Measurements from ENCODE around the gene SERPING1. TPM values are rescaled to one million over a fixed set of nuclear protein-coding genes. Genes with fewer than 3 reads are reported as not detected.
"Not testable (repeated sequence)": the region's sequence is repeated elsewhere in the genome, so short reads cannot be mapped to it uniquely, and the experiment has no call there.

SERPING1 gene
- total RNA-seq, 1 donor from 2014 or later = 0.14 TPM

GRCh38 chr11:57647372-57647771, 49.9 kb downstream of the SERPING1 start:
- Mint-ChIP-seq H3K4me1 (peaks cover 46% of the 10 kb centered on the region), H3K27me3 (peaks cover 40% of the 10 kb centered on the region), H3K9me3 (no peaks in the 10 kb centered on the region), H3K27ac (no peak overlapping the region), H3K36me3 (ENCODE audit: low read depth) (no peaks in the 10 kb centered on the region), H3K4me3 (no peak overlapping the region)
- intact Hi-C loops (cut with micrococcal nuclease) = loop anchor here (5.0 kb wide), 1 partner anchor 310 kb away; the partner anchor contains the start of genes P2RX3 and SSRP1
- no peak for DNase-seq

GRCh38 chr11:57647960-57648800, 50.7 kb downstream of the SERPING1 start:
- Mint-ChIP-seq H3K36me3 (ENCODE audit: low read depth) (no peaks in the 10 kb centered on the region), H3K9me3 (no peaks in the 10 kb centered on the region), H3K4me3 (peak overlapping the region; percentile 86), H3K27me3 (peaks cover 39% of the 10 kb centered on the region), H3K4me1 (peaks cover 52% of the 10 kb centered on the region), H3K27ac (peak overlapping the region; percentile 70)
- intact Hi-C loops (cut with micrococcal nuclease) = loop anchor here (5.0 kb wide), 1 partner anchor 311 kb away; the partner anchor contains the start of genes P2RX3 and SSRP1
- peak; percentile 61 for DNase-seq

- DNase-seq = peak; percentile 62
- Mint-ChIP-seq H3K27me3 (peaks cover 37% of the 10 kb centered on the region), H3K4me3 (peak overlapping the region; percentile 86), H3K9me3 (no peaks in the 10 kb centered on the region), H3K4me1 (peaks cover 53% of the 10 kb centered on the region), H3K36me3 (ENCODE audit: low read depth) (no peaks in the 10 kb centered on the region), H3K27ac (peak overlapping the region; percentile 70)
- intact Hi-C loops (cut with micrococcal nuclease) = loop anchor here (1.0 to 5.0 kb wide), 2 partner anchors 8 to 312 kb away; partner anchors contain the start of genes CLP1, P2RX3 and SSRP1
Measured at GRCh38 chr11:57648801-57649735, 51.6 kb downstream of the SERPING1 start.

- Mint-ChIP-seq H3K27me3 (peaks cover 34% of the 10 kb centered on the region), H3K36me3 (ENCODE audit: low read depth) (no peaks in the 10 kb centered on the region), H3K4me1 (peaks cover 49% of the 10 kb centered on the region), H3K9me3 (no peaks in the 10 kb centered on the region), H3K4me3 (peak within 1 kb of the TSS; percentile 86), H3K27ac (peak within 1 kb of the TSS; percentile 75)
- intact Hi-C loops (cut with micrococcal nuclease) = loop anchor here (1.0 to 5.0 kb wide), 2 partner anchors 7 to 313 kb away; partner anchors contain the start of genes CLP1, P2RX3 and SSRP1
- DNase-seq = peak; percentile 88
Measured at GRCh38 chr11:57649826-57650738, 52.6 kb downstream of the SERPING1 start, which contains the start of gene YPEL4. Gene YPEL4 (minus strand): TSS chr11:57649912. CDS start chr11:57647107, 2,805 bp downstream.

GRCh38 chr11:57650739-57651090, 53.2 kb downstream of the SERPING1 start:
- no peaks in the 10 kb centered on the region for H3K36me3 Mint-ChIP-seq (ENCODE audit: low read depth)
- no peaks in the 10 kb centered on the region for H3K9me3 Mint-ChIP-seq
- H3K4me1 Mint-ChIP-seq = peaks cover 48% of the 10 kb centered on the region
- DNase-seq = no peak
- no peak overlapping the region for H3K4me3 Mint-ChIP-seq
- H3K27me3 Mint-ChIP-seq = peaks cover 32% of the 10 kb centered on the region
- H3K27ac Mint-ChIP-seq = no peak overlapping the region
- intact Hi-C loops (cut with micrococcal nuclease) = no loop called here

- Mint-ChIP-seq H3K4me3 (no peak overlapping the region), H3K27ac (no peak overlapping the region), H3K4me1 (peaks cover 44% of the 10 kb centered on the region), H3K27me3 (peaks cover 25% of the 10 kb centered on the region), H3K9me3 (no peaks in the 10 kb centered on the region), H3K36me3 (ENCODE audit: low read depth) (no peaks in the 10 kb centered on the region)
- intact Hi-C loops (cut with micrococcal nuclease) = no loop called here
- DNase-seq = no peak
Measured at GRCh38 chr11:57651408-57651807, 53.9 kb downstream of the SERPING1 start.

- intact Hi-C loops (cut with micrococcal nuclease); H3K9me3 Mint-ChIP-seq; H3K36me3 Mint-ChIP-seq (ENCODE audit: low read depth): not testable (repeated sequence)
- Mint-ChIP-seq H3K27me3 (peaks cover 17% of the 10 kb centered on the region), H3K4me1 (peaks cover 43% of the 10 kb centered on the region), H3K27ac (peak overlapping the region; percentile 63), H3K4me3 (peak overlapping the region; percentile 26)
- peak; percentile 72 for DNase-seq
Measured at GRCh38 chr11:57652230-57652629, 54.7 kb downstream of the SERPING1 start.

- no peak for DNase-seq
- Mint-ChIP-seq H3K27me3 (peaks cover 13% of the 10 kb centered on the region), H3K27ac (peak overlapping the region; percentile 63), H3K9me3 (no peaks in the 10 kb centered on the region), H3K36me3 (ENCODE audit: low read depth) (peaks cover under 1% of the 10 kb centered on the region), H3K4me3 (peak overlapping the region; percentile 26), H3K4me1 (peaks cover 39% of the 10 kb centered on the region)
- intact Hi-C loops (cut with micrococcal nuclease) = no loop called here
Measured at GRCh38 chr11:57652662-57653061, 55.2 kb downstream of the SERPING1 start.

GRCh38 chr11:57653163-57653562, 55.7 kb downstream of the SERPING1 start:
- H3K27ac Mint-ChIP-seq = no peak overlapping the region
- peaks cover 35% of the 10 kb centered on the region for H3K4me1 Mint-ChIP-seq
- peaks cover 8% of the 10 kb centered on the region for H3K27me3 Mint-ChIP-seq
- intact Hi-C loops (cut with micrococcal nuclease) = no loop called here
- DNase-seq = no peak
- no peak overlapping the region for H3K4me3 Mint-ChIP-seq
- peaks cover 1% of the 10 kb centered on the region for H3K36me3 Mint-ChIP-seq (ENCODE audit: low read depth)
- H3K9me3 Mint-ChIP-seq = no peaks in the 10 kb centered on the region

- H3K27me3 Mint-ChIP-seq = no peaks in the 10 kb centered on the region
- peak overlapping the region; percentile 88 for H3K27ac Mint-ChIP-seq
- no peaks in the 10 kb centered on the region for H3K9me3 Mint-ChIP-seq
- H3K4me3 Mint-ChIP-seq = peak overlapping the region; percentile 86
- H3K4me1 Mint-ChIP-seq = peaks cover 17% of the 10 kb centered on the region
- no peak for DNase-seq
- intact Hi-C loops (cut with micrococcal nuclease) = loop anchor here (1.0 kb wide), 8 partner anchors 8 to 922 kb away; partner anchors contain the start of genes MED19, SELENOH, SLC43A3 and TIMM10
- H3K36me3 Mint-ChIP-seq (ENCODE audit: low read depth) = peaks cover 24% of the 10 kb centered on the region
Measured at GRCh38 chr11:57656885-57657193, 59.4 kb downstream of the SERPING1 start.

- Mint-ChIP-seq H3K9me3 (no peaks in the 10 kb centered on the region), H3K36me3 (ENCODE audit: low read depth) (peaks cover 28% of the 10 kb centered on the region), H3K4me3 (peak within 1 kb of the TSS; percentile 86), H3K27ac (peak within 1 kb of the TSS; percentile 88), H3K27me3 (no peaks in the 10 kb centered on the region), H3K4me1 (peaks cover 18% of the 10 kb centered on the region)
- peak; percentile 100 for DNase-seq
- intact Hi-C loops (cut with micrococcal nuclease) = loop anchor here (1.0 kb wide), 8 partner anchors 8 to 922 kb away; partner anchors contain the start of genes MED19, SELENOH, SLC43A3 and TIMM10
Measured at GRCh38 chr11:57657194-57658022, 59.9 kb downstream of the SERPING1 start, which contains the start of gene CLP1. Gene CLP1 (plus strand): TSS chr11:57657762. CDS start chr11:57659477, 1,715 bp downstream.

- Mint-ChIP-seq H3K4me1 (peaks cover 15% of the 10 kb centered on the region), H3K4me3 (peak overlapping the region; percentile 86), H3K9me3 (no peaks in the 10 kb centered on the region), H3K27me3 (no peaks in the 10 kb centered on the region), H3K27ac (peak overlapping the region; percentile 88), H3K36me3 (ENCODE audit: low read depth) (peaks cover 33% of the 10 kb centered on the region)
- peak; percentile 67 for DNase-seq
- intact Hi-C loops (cut with micrococcal nuclease) = no loop called here
Measured at GRCh38 chr11:57658023-57658361, 60.5 kb downstream of the SERPING1 start.
